ENCODE data around the gene NUMB.

DNA sequence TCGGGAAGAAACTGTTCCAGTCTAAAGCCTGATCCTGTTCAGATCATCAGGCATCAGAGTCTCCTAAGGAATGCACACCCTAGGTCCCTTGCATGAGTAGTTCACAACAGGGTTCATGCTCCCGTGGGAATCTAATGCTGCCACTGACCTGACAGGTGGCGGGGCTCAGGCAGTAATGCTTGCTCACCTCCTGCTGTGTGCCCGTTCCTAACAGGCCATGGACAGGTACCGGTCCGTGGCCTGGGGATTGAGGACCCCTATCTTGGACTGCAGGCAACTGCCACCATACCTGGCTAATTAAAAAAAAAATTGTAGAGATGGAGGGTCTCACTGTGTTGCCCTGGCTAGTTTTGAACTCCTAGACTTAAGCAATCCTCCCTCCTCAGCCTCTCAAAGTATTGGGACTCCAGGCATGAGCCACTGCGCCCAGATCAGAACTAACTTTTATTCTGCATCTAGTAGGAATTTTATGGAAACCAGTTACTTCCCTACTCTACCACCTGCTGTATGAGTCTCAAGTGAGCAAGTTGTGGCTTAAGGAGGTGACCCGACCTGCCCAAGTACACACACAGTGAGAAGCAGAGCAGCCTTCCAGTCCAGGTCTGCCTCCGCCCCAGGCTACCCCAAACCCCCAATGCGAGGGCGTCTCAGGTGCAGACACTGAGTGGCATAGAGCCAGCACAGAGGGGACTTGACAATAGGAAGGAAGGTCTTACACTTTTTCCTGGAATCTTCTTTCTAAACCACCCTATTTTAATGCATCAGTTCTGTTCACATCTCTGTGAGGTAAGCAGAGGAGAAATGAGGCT is 223.6 kb downstream of the NUMB start:
- TF ChIP-seq GATA2 (IDR thresholded peaks at IDR 0.05; ENCODE audit: low read depth, low read length) (no peak), GATA3 (IDR thresholded peaks at IDR 0.05; ENCODE audit: low read depth, low read length) (no peak)
